Forelimb muscle (tissue), 1 donor: ENCODE results near the gene REC114. TPM values are rescaled to one million over a fixed set of nuclear protein-coding genes. Genes with fewer than 3 reads are reported as not detected.
"Not testable (repeated sequence)": the region's sequence is repeated elsewhere in the genome, so short reads cannot be mapped to it uniquely, and the experiment has no call there.

ENCODE experiments used
- DNase-seq: peaks from one replicate; pipeline ENCODE4 v3.0.0-alpha.2; 2013; ENCODE audit warnings: low read depth
- polyA plus RNA-seq: library from polyadenylated mRNA; unstranded; fragments of 120-200 nt; gene quantifications from one replicate; pipeline ENCODE4 v1.2.1, GENCODE V29; 2013; ENCODE audit not compliant: insufficient read length

The REC114 gene, protein sequence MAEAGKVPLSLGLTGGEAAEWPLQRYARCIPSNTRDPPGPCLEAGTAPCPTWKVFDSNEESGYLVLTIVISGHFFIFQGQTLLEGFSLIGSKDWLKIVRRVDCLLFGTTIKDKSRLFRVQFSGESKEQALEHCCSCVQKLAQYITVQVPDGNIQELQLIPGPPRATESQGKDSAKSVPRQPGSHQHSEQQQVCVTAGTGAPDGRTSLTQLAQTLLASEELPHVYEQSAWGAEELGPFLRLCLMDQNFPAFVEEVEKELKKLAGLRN
- polyA plus RNA-seq: not detected

- no peak for DNase-seq
These were observed at the start of gene REC114 for GRCh38 chr15:73442968-73443367. Gene REC114, plus strand, starts transcription at chr15:73443164. Its CDS starts 22 bp downstream, at chr15:73443186.

DNA sequence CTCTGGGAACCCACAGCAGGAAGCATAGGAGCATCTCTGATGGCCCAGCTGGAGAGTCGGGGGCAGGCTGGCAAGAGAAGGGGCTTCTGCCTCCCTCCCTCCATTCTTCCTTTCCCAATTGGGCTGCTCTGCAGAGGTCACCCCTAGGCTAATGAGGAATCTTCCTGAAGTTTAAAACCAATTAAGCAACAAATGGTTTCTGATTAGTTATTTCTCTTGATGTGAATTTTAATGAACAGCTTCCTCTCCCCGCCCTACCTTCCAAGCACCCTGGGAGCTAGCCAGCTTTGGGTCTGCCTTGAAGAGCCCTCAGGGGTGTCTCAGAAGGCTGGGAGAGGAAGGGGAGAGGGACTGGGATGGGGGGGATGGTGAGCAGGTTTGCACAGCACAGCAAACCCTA, 49.6 kb upstream of the REC114 start:
- no peak for DNase-seq

- DNase-seq: no peak
These were observed 48.2 kb upstream of the REC114 start for GRCh38 chr15:73394782-73395181.

DNA sequence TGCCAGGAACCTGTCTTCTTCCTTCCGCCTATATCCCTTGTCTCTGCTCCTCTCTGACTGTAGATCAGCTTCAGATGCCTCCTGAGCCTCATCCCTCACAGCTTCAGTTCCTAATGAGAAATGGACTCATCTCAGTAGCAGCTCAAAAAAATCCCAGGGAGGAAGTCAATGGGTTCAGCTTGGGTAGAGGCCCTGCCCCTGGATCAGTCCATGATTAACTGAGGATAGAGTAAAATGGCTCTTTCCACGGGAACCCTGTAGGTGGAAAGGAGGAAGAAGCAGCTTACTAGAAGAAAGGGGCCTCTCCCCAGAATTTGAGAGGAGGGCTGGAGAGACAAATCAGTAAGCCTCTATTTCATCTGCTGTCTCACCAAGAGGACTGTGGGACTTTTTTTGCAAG, 47.3 kb upstream of the REC114 start:
- no peak for DNase-seq

GRCh38 chr15:73397461-73397860, 45.5 kb upstream of the REC114 start:
- no peak for DNase-seq

DNA sequence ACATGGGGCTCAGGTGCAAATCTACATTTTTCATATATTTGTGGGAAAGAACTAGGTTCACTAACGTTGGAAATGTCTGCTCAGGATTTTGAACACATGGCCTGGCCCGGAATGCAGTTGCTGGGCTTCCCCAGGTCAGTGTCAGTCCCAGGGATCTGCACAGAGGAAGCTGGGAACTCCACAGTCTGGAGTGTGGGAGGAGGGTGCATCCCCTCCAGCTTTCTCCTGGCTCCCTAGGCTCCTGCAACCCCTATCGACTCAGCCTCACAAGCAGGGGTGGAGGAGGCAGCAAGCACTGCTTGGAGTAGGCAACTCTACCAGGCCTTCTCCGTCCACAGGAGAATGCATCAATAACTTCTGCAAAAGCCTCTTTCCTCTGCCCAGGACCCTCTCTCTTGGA, 44.1 kb upstream of the REC114 start:
- no peak for DNase-seq

- not testable (repeated sequence) for DNase-seq
These were observed 42.7 kb upstream of the REC114 start for GRCh38 chr15:73400222-73400621.

DNA sequence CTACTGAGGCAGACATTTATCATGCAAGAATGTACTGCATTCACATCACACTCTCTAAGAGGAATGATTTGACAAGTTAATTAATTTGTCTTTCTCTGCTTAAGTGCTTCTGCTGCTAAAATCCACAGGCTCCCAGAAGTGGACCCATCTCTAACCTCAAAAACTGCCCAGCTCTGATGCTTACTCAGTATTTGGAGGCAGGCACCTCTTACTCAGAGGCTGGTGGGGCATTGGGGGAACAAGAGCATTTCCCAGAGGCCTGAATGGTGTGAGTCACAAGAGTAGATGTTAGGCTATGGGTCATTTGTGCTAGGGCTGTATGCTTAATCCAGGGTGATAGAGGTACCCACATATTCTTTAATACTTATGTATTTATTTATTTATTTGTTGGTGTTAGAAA, 39.8 kb upstream of the REC114 start:
- DNase-seq: no peak

DNA sequence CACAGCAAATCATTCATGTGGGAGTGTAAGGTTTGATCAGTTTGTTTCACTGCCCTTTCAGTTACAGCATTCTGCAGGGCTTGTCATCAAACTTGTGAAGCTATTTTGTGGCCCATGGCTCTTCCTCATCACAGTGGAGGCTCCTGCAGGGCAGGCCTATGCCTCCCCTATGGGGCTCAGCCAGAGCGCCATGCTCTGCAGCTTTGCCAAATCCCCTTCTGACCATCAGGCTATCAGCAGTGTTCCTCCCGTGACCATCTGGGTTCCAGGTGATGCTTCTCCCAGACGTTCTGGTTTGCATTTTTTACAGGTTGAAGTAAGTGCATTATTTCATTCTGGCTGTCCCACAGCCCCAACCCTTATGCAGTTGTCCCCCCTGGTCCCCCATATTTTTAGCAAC, 28.1 kb upstream of the REC114 start:
- no peak for DNase-seq

GRCh38 chr15:73424506-73424905, 18.5 kb upstream of the REC114 start:
- no peak for DNase-seq

DNA sequence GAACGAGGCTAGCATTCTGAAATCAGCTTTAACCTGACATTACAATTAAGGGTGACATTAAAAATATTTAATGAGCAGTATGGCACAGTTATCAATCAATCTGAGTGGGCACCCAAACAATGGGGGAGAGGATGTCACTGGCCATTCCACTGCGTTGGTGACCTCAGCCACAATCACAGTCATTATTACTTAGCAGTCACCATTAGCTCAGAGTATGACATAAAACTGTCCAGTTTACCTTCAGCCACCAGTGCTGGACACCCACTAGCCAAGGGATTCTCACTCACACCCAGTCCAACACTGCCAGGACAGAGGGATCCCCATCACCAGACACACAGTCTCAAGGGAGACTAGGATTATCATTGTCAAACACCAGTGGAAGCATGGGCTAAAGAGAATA, 17.5 kb upstream of the REC114 start:
- no peak for DNase-seq

- no peak for DNase-seq
These were observed 16.5 kb upstream of the REC114 start for GRCh38 chr15:73426323-73426994.

GRCh38 chr15:73431329-73431728, 11.6 kb upstream of the REC114 start:
- DNase-seq: not testable (repeated sequence)

DNA sequence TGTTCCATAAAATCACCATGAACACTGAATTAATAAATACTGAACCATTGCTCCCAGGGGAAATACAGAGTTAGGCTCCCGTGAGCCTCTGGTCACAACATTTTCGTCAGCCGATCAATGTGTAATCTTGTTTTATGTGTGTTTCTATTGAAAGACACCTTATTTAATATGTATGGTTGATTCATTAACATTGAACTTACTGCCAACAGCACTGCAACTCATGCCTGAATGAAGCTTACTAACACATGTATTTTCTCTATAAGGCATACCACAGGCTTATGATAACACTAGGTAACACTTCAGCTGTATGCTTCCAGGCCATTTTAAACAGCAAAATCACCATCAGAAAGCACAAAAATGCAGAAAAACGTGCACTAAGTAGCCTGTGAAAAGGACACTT, 9.1 kb upstream of the REC114 start:
- no peak for DNase-seq

DNA sequence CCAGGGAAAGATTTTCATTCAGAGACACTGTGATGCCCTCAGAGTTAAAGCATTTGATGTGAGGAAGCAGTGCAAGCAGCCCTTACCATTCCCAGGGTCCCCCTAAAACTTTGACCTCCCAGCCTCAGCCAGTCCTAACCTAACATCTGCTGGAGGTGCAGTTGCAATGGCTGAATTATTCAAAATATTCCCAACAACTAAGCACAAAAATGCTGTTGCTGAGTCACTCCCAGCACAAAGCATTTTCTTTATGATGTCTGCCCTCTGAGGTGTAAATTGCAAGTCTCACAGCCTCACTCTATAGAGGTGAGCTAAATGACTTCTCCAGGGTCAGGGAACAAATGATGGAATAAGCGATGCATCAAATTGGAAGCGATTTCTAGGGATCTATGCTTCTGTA, 6.4 kb upstream of the REC114 start:
- no peak for DNase-seq

DNA sequence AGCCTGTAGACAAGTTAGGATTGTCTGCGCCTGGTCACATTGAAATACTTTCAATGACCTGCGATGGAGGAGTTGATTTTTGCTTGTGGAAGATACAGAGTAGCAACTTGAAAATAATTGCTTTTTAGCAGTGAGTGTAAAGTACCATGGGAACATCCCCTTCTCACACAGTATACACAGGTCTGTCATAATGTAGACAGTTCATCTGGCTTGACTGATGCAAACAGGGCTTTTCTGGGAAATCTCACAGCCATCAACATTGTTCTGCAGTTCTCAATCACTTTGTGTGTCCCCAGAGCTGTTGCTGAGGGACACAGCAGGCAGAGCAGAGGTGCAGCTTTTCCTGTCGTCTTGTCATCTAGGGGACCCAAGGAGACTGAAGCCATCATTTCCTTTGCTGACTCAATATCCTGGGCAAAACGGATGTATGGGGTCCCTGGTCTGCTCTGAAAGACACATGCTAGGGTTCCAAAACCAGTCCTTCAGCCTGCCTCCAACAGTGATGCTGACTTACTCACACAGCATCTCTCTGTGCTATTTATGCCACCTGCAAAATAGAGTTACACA, 5.3 kb upstream of the REC114 start:
- DNase-seq: no peak

- no peak for DNase-seq
These were observed 4.3 kb upstream of the REC114 start for GRCh38 chr15:73438651-73439050.

DNA sequence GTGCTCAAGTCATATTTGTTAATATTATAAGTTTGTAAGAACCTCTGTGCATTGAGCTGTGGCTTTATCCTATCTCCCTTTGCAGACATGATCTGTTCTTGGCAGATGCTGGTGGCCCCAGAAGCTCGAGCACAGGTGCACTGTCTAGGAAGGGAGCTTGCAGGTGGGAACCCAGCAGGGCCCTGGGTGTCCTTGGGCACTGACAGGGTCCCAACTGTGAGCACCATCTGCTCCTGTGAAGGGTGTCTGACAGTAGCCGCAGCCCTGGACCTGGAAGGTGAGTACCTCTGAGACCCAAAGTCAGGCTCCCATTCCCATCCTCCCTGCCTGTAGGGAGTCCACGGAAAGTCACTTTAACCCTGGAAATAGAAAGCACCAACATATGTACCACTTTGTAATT, 2.4 kb upstream of the REC114 start:
- DNase-seq: no peak

DNA sequence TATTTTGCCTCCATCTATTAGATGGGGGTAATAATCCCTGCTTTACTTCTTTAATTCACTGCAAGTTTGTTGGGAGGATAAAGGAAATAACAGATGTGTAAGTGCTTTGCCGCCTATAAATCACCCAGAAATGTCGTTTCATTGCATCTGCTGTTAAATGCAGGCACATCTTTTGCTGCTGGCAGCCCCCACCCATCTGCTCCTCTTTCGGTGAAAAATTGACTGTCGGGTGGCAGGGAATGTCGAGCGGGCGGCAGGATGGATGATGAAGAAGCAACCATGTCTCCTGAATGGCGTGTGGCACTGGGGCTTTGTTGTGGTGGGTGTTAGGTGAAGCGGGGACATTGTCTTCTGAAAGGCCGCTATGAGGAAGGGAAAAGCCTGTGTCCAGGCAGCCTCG, 543 bp upstream of the REC114 start:
- DNase-seq: no peak

DNA sequence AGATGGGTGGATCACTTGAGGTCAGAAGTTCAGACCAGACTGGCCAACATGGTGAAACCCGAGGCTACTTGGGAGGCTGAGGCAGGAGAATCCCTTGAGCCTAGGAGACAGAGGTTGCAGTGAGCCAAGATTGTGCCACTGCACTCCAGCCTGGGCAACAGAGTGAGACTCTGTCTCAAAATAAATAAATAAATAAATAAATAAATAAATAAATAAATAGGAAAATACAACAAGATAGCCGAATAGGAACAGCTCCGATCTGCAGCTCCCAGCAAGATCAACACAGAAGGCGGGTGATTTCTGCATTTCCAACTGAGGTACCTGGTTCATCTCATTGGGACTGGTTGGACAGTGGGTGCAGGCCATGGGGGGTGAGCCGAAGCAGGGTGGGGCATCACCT, 4.5 kb downstream of the REC114 start:
- DNase-seq: not testable (repeated sequence)

DNA sequence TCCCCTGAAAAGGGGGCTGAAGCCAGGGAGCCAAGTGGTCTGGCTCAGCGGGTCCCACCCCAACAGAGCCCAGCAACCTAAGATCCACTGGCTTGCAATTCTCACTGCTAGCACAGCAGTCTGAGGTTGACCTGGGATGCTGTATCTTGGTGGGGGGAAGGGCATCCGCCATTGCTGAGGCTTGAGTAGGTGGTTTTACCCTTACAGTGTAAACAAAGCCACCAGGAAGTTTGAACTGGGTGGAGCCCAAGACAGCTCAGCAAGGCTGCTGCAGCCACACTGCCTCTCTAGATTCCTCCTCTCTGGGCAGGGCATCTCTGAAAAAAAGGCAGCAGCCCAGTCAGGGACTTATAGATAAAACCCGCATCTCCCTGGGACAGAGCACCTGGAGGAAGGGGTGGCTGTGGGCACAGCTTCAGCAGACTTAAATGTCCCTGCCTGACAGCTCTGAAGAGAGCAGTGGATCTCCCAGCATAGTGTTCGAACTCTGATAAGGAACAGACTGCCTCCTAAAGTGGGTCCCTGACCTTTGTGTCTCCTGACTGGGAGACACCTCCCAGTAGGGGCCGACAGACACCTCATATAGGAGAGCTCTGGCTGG, 5.3 kb downstream of the REC114 start:
- DNase-seq: not testable (repeated sequence)

GRCh38 chr15:73449980-73450379, 7.0 kb downstream of the REC114 start:
- not testable (repeated sequence) for DNase-seq

- no peak for DNase-seq
These were observed 11.1 kb downstream of the REC114 start for GRCh38 chr15:73454096-73454495.
